HUDEP-2 (cell line): Measurements from ENCODE around the gene ACTG2.

ENCODE experiments used
- DNase-seq, 76 experiments: peaks; one replicate each; lab custom pipeline; 2025; ENCODE audit not compliant: unreplicated experiment in 76 of 76; lab: John Stamatoyannopoulos, UW

ACTG2 gene

GRCh38 chr2:73911548-73912208 is 18.9 kb downstream of the ACTG2 start:
- no peak for DNase-seq

DNA sequence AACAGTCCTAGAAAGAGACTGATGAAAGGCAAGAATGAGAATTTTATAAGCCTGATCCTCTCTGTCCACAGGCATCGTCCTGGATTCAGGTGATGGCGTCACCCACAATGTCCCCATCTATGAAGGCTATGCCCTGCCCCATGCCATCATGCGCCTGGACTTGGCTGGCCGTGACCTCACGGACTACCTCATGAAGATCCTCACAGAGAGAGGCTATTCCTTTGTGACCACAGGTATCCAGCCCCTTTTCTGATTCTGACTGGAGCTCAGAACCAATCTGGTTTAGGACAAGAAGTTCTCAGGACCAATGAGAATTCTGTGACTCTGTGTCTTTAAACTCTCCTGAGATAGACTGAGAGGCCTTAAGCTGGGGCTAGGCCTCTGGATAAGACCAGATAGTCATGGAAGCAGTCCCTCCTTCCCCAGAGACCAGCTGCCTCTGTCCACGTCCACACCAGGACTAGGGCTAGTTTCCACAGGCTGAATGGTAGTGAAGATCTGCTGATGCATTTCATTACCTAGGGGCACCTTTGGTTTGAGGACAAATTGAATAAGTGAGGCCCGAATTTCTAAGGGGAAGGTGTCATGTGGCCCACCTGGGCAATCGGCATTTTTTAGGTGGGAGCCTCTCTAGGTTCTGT is 20.7 kb downstream of the ACTG2 start:
- no peak for DNase-seq

DNA sequence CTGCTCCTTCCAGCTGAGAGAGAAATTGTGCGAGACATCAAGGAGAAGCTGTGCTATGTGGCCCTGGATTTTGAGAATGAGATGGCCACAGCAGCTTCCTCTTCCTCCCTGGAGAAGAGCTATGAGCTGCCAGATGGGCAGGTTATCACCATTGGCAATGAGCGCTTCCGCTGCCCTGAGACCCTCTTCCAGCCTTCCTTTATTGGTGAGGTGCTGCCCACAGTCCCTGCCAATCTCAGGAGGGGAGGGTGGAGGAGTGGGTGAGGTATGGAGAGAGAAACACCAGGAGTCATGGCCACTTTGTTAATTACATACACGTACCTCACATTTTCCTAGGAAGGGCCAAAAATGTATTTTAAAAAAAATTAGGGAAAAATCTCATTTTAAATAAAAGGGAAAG is 21.9 kb downstream of the ACTG2 start:
- DNase-seq, result no peak

DNA sequence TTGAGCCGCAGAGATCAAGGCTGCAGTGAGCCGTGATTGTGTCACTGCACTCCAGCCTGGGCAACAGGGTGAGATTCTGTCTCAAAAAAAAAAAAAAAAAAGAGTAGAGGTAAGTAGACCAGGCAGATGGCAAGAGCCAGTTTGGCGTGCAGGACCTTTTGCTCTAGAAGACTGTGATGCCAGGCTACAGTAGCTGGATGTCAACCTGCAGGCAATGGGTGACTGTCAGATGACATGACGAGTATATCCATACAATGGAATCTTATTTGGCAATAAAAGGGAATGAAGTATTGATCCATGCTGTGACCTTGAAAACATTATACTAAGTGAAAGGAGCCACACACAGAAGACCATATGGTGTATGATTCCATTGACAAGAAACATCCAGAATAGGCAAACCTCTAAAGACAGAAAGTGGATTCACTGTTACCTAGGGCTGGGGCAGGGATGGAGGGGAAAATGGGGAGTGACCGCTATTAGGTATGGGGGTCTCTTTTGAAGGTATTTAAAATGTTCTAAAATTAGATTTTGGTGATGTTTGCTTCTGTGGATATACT is 22.7 kb downstream of the ACTG2 start:
- no peak for DNase-seq

- DNase-seq, result no peak
Observed at GRCh38 chr2:73916666-73917065, 23.9 kb downstream of the ACTG2 start.

DNA sequence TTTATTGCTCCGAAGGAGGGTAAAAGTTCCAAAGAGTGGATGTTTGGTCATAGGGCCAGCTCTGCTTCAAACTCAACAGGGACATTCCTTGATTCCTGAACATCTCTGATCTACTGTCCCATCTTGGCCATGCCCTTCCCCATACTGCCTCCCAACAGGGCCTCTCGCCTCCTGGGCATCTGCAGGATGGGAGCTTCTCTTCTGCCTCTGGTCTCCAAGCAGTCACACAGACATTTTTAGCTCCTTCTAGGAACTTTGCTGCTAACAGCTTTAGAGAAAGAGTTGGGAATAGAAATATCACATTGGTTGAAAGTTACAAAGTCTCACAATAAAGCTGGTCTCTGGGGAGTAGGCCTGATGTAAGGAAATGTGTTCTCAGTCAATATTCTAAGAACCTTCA is 24.5 kb downstream of the ACTG2 start:
- no peak for DNase-seq

GRCh38 chr2:73917696-73918207 is 24.9 kb downstream of the ACTG2 start:
- no peak for DNase-seq

GRCh38 chr2:73918856-73919255 is 26.0 kb downstream of the ACTG2 start:
- no peak for DNase-seq

DNA sequence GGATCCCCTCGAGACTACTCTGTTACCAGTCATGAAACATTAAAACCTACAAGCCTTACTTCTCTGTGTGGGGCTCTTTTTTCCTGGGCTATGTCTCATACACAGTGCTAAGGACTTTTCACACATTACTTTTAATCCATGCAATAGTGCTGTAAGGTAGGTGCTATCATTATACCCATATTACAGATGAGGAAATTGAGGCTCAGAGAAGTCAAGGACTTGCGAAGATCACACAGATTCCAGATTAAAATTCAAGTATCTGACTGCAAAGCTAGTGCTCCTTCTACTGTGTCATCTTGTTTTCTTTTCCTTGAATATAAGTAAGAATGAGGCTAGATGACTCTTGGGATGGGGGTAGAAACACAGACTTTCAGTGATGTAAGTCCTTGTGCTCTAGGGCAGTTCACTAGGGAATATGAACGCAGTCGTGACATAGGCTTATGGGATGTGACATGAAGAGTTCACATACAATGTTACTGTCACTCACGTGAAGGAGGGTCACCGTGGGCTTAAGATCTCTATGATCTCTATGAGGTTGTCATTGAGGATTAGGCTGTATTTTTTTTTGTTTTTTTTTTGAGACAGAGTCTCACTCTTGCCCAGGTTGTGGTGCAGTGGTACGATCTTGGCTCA is 26.9 kb downstream of the ACTG2 start:
- DNase-seq, result no peak

- DNase-seq, result peak in 51 of 76 experiments; percentile 4 to 61 (median 39)
Observed at GRCh38 chr2:73920577-73921545, 28.1 kb downstream of the ACTG2 start.

- DNase-seq, result no peak
Observed at GRCh38 chr2:73921581-73921980, 28.8 kb downstream of the ACTG2 start.

DNA sequence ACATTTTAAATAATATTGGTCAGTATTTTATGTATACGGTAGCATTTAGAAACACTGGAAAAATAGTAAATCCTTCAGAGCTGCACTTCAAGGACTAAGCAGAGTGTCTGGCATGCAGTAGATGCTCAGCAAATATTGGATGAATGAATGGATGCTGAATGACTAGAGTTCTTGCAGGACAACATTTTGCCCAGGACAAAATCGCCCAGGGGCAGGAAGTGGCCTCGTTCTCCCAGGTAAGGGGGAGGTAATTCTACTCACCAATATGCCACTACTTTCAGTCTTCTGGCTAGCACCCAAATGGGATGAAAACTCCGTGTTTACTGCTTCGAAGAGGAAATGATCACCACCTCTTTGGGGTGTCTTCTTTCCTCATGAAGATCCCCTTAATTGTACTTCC is 29.9 kb downstream of the ACTG2 start:
- DNase-seq, result no peak

- DNase-seq, result peak in 2 of 76 experiments; percentile 7 to 14
Observed at GRCh38 chr2:73925033-73925704, 32.4 kb downstream of the ACTG2 start.

DNA sequence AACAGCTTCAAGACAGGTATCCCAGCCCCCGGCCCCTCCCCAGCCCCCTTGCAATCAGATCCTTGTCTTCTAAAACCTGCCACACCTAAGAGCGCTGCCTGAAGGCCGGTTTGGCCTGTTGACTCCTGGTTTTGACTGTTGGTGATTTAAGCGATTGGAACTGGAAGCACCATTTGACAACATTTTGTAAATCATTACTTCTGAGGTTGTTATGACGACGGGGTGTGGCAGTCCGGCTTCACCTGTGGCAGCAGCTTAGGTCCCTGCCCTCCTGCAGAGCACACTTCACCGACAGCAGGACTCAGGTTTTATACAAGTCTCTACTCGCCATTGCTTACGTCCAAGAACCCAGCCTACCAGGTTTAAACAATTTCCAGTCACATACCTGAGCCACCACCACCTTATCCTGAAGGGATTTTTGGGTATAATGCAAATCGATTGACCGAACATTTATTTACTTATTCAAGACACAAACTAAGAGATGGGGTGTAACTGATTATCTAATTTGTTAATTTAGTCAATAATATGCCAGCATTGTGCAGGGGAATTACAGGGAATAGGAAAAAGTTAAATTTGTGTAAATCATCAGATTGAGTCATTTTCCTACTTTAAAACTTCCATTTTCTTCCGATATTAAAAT is 33.2 kb downstream of the ACTG2 start:
- no peak for DNase-seq

- peak in 75 of 76 experiments; percentile 60 to 98 (median 94) for DNase-seq
Observed at GRCh38 chr2:73926493-73927327, 33.9 kb downstream of the ACTG2 start, which contains the start of gene DGUOK. DGUOK (plus strand) TSS chr2:73926880; CDS start chr2:73926911, 31 bp downstream.

GRCh38 chr2:73927344-73927743 is 34.5 kb downstream of the ACTG2 start:
- DNase-seq, result no peak

DNA sequence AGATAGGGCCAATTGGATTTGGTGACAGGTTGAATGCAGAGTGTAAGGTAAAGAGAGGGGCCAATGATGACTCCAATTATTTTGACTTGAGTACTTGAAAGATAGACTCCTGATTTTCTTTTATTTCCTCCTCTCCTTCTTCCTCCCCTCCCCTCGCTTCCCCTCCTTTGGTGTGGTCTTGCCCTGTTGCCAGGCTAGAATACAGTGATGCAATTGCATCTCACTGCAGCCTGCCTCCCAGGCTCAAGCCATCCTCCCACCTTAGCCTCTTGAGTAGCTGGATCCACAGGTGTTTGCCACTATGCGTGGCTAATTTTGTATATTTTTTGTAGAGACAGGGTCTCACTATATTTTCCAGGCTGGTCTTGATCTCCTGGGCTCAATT is 36.1 kb downstream of the ACTG2 start:
- DNase-seq, result no peak

- no peak for DNase-seq
Observed at GRCh38 chr2:73930386-73930785, 37.6 kb downstream of the ACTG2 start.
